ENCODE measurements around the gene RIGI.

- TF ChIP-seq ZNF70 (CRISPR knock-in tag; IDR thresholded peaks at IDR 0.05), result no peak
- TF ChIP-seq, protein P1, sequence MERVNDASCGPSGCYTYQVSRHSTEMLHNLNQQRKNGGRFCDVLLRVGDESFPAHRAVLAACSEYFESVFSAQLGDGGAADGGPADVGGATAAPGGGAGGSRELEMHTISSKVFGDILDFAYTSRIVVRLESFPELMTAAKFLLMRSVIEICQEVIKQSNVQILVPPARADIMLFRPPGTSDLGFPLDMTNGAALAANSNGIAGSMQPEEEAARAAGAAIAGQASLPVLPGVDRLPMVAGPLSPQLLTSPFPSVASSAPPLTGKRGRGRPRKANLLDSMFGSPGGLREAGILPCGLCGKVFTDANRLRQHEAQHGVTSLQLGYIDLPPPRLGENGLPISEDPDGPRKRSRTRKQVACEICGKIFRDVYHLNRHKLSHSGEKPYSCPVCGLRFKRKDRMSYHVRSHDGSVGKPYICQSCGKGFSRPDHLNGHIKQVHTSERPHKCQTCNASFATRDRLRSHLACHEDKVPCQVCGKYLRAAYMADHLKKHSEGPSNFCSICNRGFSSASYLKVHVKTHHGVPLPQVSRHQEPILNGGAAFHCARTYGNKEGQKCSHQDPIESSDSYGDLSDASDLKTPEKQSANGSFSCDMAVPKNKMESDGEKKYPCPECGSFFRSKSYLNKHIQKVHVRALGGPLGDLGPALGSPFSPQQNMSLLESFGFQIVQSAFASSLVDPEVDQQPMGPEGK (CRISPR knock-in tag; IDR thresholded peaks at IDR 0.05; ENCODE audit: borderline replicate concordance), result no peak
- no peak for TF ChIP-seq POU6F1 (CRISPR knock-in tag; IDR thresholded peaks at IDR 0.05; ENCODE audit: borderline replicate concordance, low read depth)
- TF ChIP-seq, protein P2, sequence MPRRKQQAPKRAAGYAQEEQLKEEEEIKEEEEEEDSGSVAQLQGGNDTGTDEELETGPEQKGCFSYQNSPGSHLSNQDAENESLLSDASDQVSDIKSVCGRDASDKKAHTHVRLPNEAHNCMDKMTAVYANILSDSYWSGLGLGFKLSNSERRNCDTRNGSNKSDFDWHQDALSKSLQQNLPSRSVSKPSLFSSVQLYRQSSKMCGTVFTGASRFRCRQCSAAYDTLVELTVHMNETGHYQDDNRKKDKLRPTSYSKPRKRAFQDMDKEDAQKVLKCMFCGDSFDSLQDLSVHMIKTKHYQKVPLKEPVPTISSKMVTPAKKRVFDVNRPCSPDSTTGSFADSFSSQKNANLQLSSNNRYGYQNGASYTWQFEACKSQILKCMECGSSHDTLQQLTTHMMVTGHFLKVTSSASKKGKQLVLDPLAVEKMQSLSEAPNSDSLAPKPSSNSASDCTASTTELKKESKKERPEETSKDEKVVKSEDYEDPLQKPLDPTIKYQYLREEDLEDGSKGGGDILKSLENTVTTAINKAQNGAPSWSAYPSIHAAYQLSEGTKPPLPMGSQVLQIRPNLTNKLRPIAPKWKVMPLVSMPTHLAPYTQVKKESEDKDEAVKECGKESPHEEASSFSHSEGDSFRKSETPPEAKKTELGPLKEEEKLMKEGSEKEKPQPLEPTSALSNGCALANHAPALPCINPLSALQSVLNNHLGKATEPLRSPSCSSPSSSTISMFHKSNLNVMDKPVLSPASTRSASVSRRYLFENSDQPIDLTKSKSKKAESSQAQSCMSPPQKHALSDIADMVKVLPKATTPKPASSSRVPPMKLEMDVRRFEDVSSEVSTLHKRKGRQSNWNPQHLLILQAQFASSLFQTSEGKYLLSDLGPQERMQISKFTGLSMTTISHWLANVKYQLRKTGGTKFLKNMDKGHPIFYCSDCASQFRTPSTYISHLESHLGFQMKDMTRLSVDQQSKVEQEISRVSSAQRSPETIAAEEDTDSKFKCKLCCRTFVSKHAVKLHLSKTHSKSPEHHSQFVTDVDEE (CRISPR knock-in tag; IDR thresholded peaks at IDR 0.05), result no peak
- no peak for TF ChIP-seq SNAI2 (CRISPR knock-in tag; IDR thresholded peaks at IDR 0.05)
- TF ChIP-seq RARB (CRISPR knock-in tag; IDR thresholded peaks at IDR 0.05), result no peak
These were observed 25.5 kb upstream of the RIGI start for GRCh38 chr9:32551276-32552051.

Data from SK-N-SH treated with all-trans-retinoic acid at 6 μM for 48 hours (cell line).